Activated CD8-positive, alpha-beta T cell treated with anti-CD3 and anti-CD28 coated beads for 36 hours (primary cell): ENCODE data around the gene RAD21L1. TPM values are rescaled to one million over a fixed set of nuclear protein-coding genes. Genes with fewer than 3 reads are reported as not detected.

Experiments
- ATAC-seq: fragments of 200-7000 bp; cut with Tn5 transposase; one replicate; pipeline ENCODE4 v1.10.0; 2021; ENCODE audit warnings: mild to moderate bottlenecking, moderate library complexity
- CTCF ChIA-PET: fragments of 350-600 bp; sonication (Branson Sonifier 250); formaldehyde crosslinking; loops from one replicate; lab custom pipeline; 2021; ENCODE audit warnings: antibody characterized with exemption; lab: Charles Lee
- POLR2A ChIA-PET: fragments of 350-600 bp; sonication (Branson Sonifier 250); formaldehyde crosslinking; loops from one replicate; lab custom pipeline; 2021; ENCODE audit warnings: antibody characterized with exemption; lab: Charles Lee
- DNase-seq: peaks from one replicate; pipeline ENCODE4 v3.0.0-alpha.2; 2020
- H3K27ac Mint-ChIP-seq: one replicate; pipeline ENCODE4 v1.8.0; 2021; ENCODE audit warnings: mild to moderate bottlenecking, mixed read lengths
- H3K27me3 Mint-ChIP-seq: one replicate; pipeline ENCODE4 v1.8.0; 2021; ENCODE audit warnings: mixed read lengths
- H3K36me3 Mint-ChIP-seq: one replicate; pipeline ENCODE4 v1.8.0; 2021; ENCODE audit warnings: low read depth, mixed read lengths
- H3K4me1 Mint-ChIP-seq: one replicate; pipeline ENCODE4 v1.8.0; 2021; ENCODE audit warnings: low read depth, mixed read lengths
- H3K4me3 Mint-ChIP-seq: one replicate; pipeline ENCODE4 v1.8.0; 2021; ENCODE audit warnings: mild to moderate bottlenecking, moderate library complexity, mixed read lengths
- H3K9me3 Mint-ChIP-seq: one replicate; pipeline ENCODE4 v1.8.0; 2021; ENCODE audit warnings: mixed read lengths
- intact Hi-C: fragments of 100-400 bp; cut with micrococcal nuclease; formaldehyde crosslinking; loops from one replicate; pipeline ENCODE4 v1.10.0; 2022
- total RNA-seq, 2 experiments: library from RNA; stranded (reverse); gene quantifications; one replicate each; pipeline ENCODE4 v1.2.3, GENCODE V29; 2021
- TF ChIP-seq, protein P1 (sequence below): fragments of 200-600 bp; IDR thresholded peaks from one replicate; pipeline ENCODE4 v1.8.0; 2022; ENCODE audit warnings: antibody characterized with exemption, mild to moderate bottlenecking

The RAD21L1 gene
- total RNA-seq, 2 experiments from 2014 or later = 0.18 to 0.25 TPM

DNA sequence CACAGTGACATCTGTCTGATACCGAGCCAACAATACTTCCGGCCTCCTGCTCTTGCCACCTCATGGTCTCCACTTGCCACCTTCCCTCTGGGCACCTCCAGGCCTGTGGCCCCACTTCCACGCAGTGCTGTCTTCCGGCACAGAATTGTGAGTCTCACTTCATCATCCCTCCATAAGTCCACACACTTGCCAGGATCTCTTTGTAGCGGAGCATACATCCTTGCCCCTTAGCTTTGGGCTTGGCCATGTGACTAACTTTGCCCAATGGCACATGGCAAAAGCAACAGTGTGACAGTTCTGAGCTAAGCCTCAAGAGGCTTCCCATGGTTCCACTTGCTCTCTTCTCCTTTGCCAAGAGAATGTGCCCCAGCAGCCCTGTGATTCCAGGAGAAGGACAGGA is 27.1 kb upstream of the RAD21L1 start:
- DNase-seq (no peak), ATAC-seq (no peak)
- Mint-ChIP-seq H3K4me1 (peaks cover 4% of the 10 kb centered on the region), H3K27ac (no peak overlapping the region), H3K27me3 (no peaks in the 10 kb centered on the region), H3K9me3 (peaks cover 7% of the 10 kb centered on the region), H3K36me3 (no peaks in the 10 kb centered on the region), H3K4me3 (no peak overlapping the region)
- intact Hi-C loops = no loop called here
- TF ChIP-seq, protein P1, sequence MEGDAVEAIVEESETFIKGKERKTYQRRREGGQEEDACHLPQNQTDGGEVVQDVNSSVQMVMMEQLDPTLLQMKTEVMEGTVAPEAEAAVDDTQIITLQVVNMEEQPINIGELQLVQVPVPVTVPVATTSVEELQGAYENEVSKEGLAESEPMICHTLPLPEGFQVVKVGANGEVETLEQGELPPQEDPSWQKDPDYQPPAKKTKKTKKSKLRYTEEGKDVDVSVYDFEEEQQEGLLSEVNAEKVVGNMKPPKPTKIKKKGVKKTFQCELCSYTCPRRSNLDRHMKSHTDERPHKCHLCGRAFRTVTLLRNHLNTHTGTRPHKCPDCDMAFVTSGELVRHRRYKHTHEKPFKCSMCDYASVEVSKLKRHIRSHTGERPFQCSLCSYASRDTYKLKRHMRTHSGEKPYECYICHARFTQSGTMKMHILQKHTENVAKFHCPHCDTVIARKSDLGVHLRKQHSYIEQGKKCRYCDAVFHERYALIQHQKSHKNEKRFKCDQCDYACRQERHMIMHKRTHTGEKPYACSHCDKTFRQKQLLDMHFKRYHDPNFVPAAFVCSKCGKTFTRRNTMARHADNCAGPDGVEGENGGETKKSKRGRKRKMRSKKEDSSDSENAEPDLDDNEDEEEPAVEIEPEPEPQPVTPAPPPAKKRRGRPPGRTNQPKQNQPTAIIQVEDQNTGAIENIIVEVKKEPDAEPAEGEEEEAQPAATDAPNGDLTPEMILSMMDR = no peak
- POLR2A ChIA-PET = interaction anchor here (0.5 kb wide), 1 partner anchor 14 kb away, joined by 3 read pairs; no protein-coding TSS in a partner anchor
- CTCF ChIA-PET = interaction anchor here (2.7 kb wide), 1 partner anchor 13 kb away, joined by 11 read pairs; no protein-coding TSS in a partner anchor

DNA sequence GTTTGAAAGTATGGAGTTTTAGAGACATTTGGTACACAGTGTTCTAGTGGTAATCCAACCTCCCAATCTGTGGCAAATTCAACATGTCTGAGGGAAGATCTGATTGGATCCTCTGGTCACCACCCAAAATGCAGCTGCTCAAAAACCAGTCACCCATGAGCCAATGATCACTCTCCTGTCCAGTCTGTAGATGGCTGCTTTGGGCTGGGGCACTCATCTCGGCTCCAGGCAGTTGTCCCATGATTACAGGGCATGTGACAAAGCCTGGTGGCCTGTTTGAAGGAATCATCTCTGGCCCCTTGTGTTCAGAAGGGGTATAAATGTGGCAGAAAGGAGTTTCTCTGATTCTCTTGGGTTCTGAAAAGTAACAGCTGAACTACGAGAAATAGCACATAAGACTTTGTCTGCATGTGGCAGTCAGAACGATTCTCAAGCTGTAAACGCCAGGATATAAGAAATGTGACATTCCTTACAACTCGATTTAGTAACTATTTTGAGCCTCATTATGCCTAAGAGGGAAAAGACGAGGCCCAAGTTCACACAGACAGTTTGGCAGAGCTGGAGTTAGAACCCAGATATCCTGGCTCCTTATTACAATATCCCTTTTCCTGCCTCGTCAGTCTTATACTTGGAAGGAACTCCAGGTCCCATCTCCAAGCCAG is 26.5 kb upstream of the RAD21L1 start:
- no peak overlapping the region for H3K27ac Mint-ChIP-seq
- ChIA-PET POLR2A (interaction anchor here (0.5 to 1.2 kb wide), 4 partner anchors 8 to 230 kb away, joined by 3 to 4 read pairs (median 3); no protein-coding TSS in a partner anchor), CTCF (interaction anchor here (1.2 to 2.7 kb wide), 3 partner anchors 12 to 16 kb away, joined by 3 to 11 read pairs (median 3); no protein-coding TSS in a partner anchor)
- peaks cover 4% of the 10 kb centered on the region for H3K4me1 Mint-ChIP-seq
- intact Hi-C loops = no loop called here
- ATAC-seq = no peak
- H3K36me3 Mint-ChIP-seq = no peaks in the 10 kb centered on the region
- TF ChIP-seq, protein P1 = no peak
- no peak overlapping the region for H3K4me3 Mint-ChIP-seq
- H3K9me3 Mint-ChIP-seq = peaks cover 7% of the 10 kb centered on the region
- DNase-seq = no peak
- no peaks in the 10 kb centered on the region for H3K27me3 Mint-ChIP-seq

DNA sequence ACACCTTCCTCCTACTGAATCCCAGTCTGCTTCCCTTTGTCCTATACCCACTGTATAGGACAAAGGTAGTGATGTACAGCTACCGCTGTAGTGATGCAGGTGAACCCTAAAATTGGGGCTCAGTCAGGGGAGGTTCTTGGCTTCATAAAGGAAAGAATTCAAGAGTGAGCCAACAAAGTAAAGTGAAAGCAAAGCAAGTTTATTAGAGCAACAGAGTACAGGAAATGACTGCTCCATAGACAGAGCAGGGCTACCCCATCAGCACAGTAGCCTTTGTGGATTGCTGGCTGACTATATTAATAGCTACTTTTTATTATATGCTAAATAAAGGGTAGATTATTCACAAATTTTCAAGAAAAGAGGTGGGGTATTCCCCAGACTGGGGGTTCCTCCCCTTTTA is 25.9 kb upstream of the RAD21L1 start:
- ChIA-PET POLR2A (interaction anchor here (0.7 to 1.2 kb wide), 3 partner anchors 9 to 230 kb away, joined by 3 to 4 read pairs (median 3); no protein-coding TSS in a partner anchor), CTCF (interaction anchor here (1.2 to 2.7 kb wide), 4 partner anchors 12 to 227 kb away, joined by 3 to 11 read pairs (median 3); no protein-coding TSS in a partner anchor)
- no peaks in the 10 kb centered on the region for H3K27me3 Mint-ChIP-seq
- peaks cover 7% of the 10 kb centered on the region for H3K9me3 Mint-ChIP-seq
- no peak overlapping the region for H3K27ac Mint-ChIP-seq
- no peak overlapping the region for H3K4me3 Mint-ChIP-seq
- intact Hi-C loops = no loop called here
- no peak for DNase-seq
- H3K36me3 Mint-ChIP-seq = no peaks in the 10 kb centered on the region
- TF ChIP-seq, protein P1 = no peak
- no peak for ATAC-seq
- H3K4me1 Mint-ChIP-seq = peaks cover 4% of the 10 kb centered on the region

DNA sequence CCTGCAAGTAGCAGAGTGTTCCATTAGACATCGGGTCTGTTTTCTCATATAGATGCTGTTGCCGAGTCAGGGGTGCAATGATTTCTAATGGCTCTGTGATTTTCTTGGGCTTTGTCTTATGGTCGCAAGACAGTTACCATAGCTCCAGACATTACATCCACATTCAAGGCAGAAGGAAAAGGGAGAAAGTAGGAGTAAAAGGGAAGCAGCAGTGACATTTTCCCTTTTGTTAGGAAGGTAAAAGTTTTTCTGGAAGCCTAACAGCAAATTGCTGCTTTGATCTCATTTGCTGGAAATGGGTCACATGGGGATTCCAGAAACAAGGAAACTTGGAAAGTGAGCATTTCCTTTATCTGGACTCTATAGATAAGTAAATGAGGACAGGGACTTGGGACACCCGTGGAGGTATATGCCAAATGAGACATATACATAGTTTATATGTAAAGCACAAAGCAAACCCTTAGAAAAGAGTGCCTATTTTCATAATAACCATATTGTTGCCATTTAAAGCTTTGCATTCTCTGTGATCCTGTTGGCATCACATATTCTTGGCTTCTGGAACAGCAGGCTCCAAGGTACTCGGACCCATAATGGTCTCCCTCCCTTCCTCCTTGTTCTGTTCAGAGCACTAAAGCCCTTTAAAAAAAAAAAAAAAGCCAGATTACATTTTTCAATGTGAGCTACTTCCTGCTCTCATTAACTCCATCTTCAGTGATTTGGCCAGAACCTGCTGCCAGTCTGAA is 22.9 kb upstream of the RAD21L1 start, which contains the start of gene C20orf202:
Gene C20orf202, plus strand, starts transcription at position 693 of the 743 bp plus-strand sequence. CDS start 132 bp downstream, outside the sequence.
- POLR2A ChIA-PET = no interaction called here
- CTCF ChIA-PET = interaction anchor here (1.1 to 2.1 kb wide), 2 partner anchors 10 to 95 kb away, joined by 3 to 8 read pairs; no protein-coding TSS in a partner anchor
- no peak for DNase-seq
- TF ChIP-seq, protein P1 = no peak
- ATAC-seq = no peak
- H3K27ac Mint-ChIP-seq = no peak within 1 kb of the TSS
- no peaks in the 10 kb centered on the region for H3K27me3 Mint-ChIP-seq
- H3K4me1 Mint-ChIP-seq = peaks cover 4% of the 10 kb centered on the region
- no peak within 1 kb of the TSS for H3K4me3 Mint-ChIP-seq
- intact Hi-C loops = no loop called here
- no peaks in the 10 kb centered on the region for H3K36me3 Mint-ChIP-seq
- no peaks in the 10 kb centered on the region for H3K9me3 Mint-ChIP-seq
